Dendritic cell treated with granulocyte-macrophage colony-stimulating factor and Interleukin-4, amounts not matched to agents 40 ng/mL and 50 ng/mL, for 4 days (primary cell): Measurements from ENCODE around the gene BEGAIN.

Experiments used
- H3K27ac Mint-ChIP-seq: one replicate; pipeline ENCODE4 v1.8.0; 2022; ENCODE audit warnings: mild to moderate bottlenecking, mixed read lengths
- H3K27me3 Mint-ChIP-seq: one replicate; pipeline ENCODE4 v1.8.0; 2022; ENCODE audit warnings: mild to moderate bottlenecking, mixed read lengths
- H3K36me3 Mint-ChIP-seq: one replicate; pipeline ENCODE4 v1.8.0; 2022; ENCODE audit warnings: low read depth, mixed read lengths
- H3K4me1 Mint-ChIP-seq: one replicate; pipeline ENCODE4 v1.8.0; 2022; ENCODE audit warnings: low read depth, mixed read lengths
- H3K4me3 Mint-ChIP-seq: one replicate; pipeline ENCODE4 v1.8.0; 2022; ENCODE audit warnings: mild to moderate bottlenecking, moderate library complexity, mixed read lengths
- H3K9me3 Mint-ChIP-seq: one replicate; pipeline ENCODE4 v1.8.0; 2022; ENCODE audit warnings: mixed read lengths
- intact Hi-C: fragments of 100-400 bp; cut with micrococcal nuclease; formaldehyde crosslinking; loops from one replicate; pipeline ENCODE4 v1.15.0; 2022

The BEGAIN gene

GRCh38 chr14:100536721-100537445, 50.3 kb downstream of the BEGAIN start:
- H3K27me3 Mint-ChIP-seq, result peaks cover 32% of the 10 kb centered on the region
- no peak overlapping the region for H3K27ac Mint-ChIP-seq
- no peaks in the 10 kb centered on the region for H3K9me3 Mint-ChIP-seq
- peaks cover 33% of the 10 kb centered on the region for H3K4me1 Mint-ChIP-seq
- intact Hi-C loops, result no loop called here
- no peaks in the 10 kb centered on the region for H3K36me3 Mint-ChIP-seq
- H3K4me3 Mint-ChIP-seq, result no peak overlapping the region

- no peak overlapping the region for H3K4me3 Mint-ChIP-seq
- H3K9me3 Mint-ChIP-seq, result no peaks in the 10 kb centered on the region
- no peak overlapping the region for H3K27ac Mint-ChIP-seq
- no peaks in the 10 kb centered on the region for H3K36me3 Mint-ChIP-seq
- intact Hi-C loops, result no loop called here
- peaks cover 36% of the 10 kb centered on the region for H3K4me1 Mint-ChIP-seq
- peaks cover 30% of the 10 kb centered on the region for H3K27me3 Mint-ChIP-seq
Observed at GRCh38 chr14:100536121-100536510, 51.1 kb downstream of the BEGAIN start.

DNA sequence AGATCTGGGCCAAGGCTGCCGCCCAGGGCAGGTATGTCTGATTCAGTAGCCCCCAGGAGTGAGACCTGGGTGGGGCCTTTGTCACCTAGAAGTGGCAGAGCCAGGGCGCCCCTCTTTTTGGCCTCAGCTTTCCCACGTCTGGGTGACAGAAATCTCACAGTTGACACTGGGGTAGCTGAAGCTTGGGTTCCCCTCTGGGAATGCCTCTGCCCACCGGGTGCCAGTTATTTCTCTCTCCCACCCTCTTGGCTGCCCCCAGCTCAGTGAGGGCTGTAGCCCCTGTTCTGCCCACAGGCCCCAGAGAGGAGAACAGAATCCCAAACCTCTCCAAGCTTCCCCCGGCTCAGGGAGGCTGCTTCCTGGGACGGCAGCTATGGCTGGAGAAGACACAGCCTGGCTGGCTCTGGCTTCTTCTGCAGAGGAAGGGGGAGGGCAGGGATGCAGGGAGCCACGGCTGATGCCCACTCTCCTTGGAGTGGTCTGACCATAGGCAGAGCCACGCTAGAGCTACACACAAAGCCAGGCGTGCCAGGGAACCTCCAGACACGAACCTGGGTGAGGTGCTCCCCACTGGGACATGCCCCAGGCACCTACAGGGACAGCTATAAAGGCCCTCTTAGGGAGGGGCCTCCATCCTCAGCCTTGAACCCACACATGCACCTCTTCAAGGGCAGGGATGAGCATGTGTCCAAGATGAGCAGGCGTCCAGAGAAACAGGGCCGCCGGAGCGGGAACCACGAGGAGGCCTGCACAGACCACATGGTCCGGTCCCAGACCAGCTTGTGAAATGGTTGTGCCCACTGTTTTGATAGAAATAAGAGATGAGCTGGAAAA, 51.7 kb downstream of the BEGAIN start:
- intact Hi-C loops, result no loop called here
- H3K4me3 Mint-ChIP-seq, result no peak overlapping the region
- H3K9me3 Mint-ChIP-seq, result no peaks in the 10 kb centered on the region
- H3K4me1 Mint-ChIP-seq, result peaks cover 36% of the 10 kb centered on the region
- no peaks in the 10 kb centered on the region for H3K36me3 Mint-ChIP-seq
- H3K27me3 Mint-ChIP-seq, result peaks cover 33% of the 10 kb centered on the region
- no peak overlapping the region for H3K27ac Mint-ChIP-seq

- intact Hi-C loops, result no loop called here
- H3K27ac Mint-ChIP-seq, result peak overlapping the region; percentile 12
- H3K4me3 Mint-ChIP-seq, result no peak overlapping the region
- H3K9me3 Mint-ChIP-seq, result no peaks in the 10 kb centered on the region
- peaks cover 4% of the 10 kb centered on the region for H3K36me3 Mint-ChIP-seq
- H3K27me3 Mint-ChIP-seq, result peaks cover 33% of the 10 kb centered on the region
- H3K4me1 Mint-ChIP-seq, result peaks cover 36% of the 10 kb centered on the region
Observed at GRCh38 chr14:100534528-100535286, 52.5 kb downstream of the BEGAIN start.

DNA sequence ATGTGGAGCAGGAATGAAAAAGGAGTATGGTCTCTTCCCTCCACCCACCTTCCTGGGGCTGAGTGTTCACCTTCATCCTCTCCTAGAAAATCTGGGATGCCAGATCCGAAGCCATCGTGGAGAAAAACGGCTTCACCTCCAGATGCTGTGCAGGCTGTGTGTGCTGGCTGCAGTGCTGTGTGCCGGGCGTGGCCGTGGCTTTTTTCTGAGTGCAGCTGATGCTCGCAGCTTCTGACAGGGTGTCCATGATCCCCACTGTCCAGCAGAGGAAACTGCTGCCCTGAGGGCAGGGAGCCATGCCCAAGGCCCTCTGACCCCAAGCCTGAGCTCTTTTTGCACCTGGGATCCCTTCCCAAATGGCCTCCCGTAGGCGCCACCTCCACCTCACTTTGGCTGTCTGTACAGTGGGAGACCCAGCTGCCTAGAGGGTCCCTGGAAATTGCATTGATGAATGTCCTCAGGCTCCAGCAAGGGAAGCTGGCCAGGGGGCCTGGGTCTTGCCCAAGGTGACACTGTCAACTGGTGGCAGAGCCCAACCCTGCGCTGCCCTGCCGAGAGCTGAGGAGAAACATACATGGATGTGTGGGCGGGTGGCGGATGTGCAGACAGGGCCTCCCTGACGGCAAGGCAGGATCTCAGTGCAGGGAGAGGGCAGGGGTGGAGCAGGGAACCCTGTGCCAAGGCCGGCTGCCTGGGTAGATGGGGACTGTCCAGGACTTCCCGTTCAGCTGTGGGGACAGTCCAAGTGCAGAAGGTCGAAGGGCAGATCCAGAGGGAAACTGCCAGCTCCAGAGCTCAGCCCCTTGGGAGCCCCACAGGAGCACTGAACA, 53.3 kb downstream of the BEGAIN start:
- Mint-ChIP-seq H3K27ac (peak overlapping the region; percentile 12), H3K4me3 (no peak overlapping the region), H3K36me3 (peaks cover 4% of the 10 kb centered on the region), H3K4me1 (peaks cover 36% of the 10 kb centered on the region), H3K27me3 (peaks cover 33% of the 10 kb centered on the region), H3K9me3 (no peaks in the 10 kb centered on the region)
- intact Hi-C loops, result no loop called here

- no peak overlapping the region for H3K27ac Mint-ChIP-seq
- peaks cover 33% of the 10 kb centered on the region for H3K27me3 Mint-ChIP-seq
- peaks cover 4% of the 10 kb centered on the region for H3K36me3 Mint-ChIP-seq
- H3K9me3 Mint-ChIP-seq, result no peaks in the 10 kb centered on the region
- no peak overlapping the region for H3K4me3 Mint-ChIP-seq
- H3K4me1 Mint-ChIP-seq, result peaks cover 36% of the 10 kb centered on the region
- intact Hi-C loops, result no loop called here
Observed at GRCh38 chr14:100532906-100533655, 54.1 kb downstream of the BEGAIN start.

GRCh38 chr14:100532154-100532861, 54.9 kb downstream of the BEGAIN start:
- Mint-ChIP-seq H3K9me3 (no peaks in the 10 kb centered on the region), H3K27me3 (peaks cover 31% of the 10 kb centered on the region), H3K4me1 (peaks cover 36% of the 10 kb centered on the region), H3K36me3 (peaks cover 4% of the 10 kb centered on the region), H3K4me3 (no peak overlapping the region), H3K27ac (no peak overlapping the region)
- intact Hi-C loops, result no loop called here

DNA sequence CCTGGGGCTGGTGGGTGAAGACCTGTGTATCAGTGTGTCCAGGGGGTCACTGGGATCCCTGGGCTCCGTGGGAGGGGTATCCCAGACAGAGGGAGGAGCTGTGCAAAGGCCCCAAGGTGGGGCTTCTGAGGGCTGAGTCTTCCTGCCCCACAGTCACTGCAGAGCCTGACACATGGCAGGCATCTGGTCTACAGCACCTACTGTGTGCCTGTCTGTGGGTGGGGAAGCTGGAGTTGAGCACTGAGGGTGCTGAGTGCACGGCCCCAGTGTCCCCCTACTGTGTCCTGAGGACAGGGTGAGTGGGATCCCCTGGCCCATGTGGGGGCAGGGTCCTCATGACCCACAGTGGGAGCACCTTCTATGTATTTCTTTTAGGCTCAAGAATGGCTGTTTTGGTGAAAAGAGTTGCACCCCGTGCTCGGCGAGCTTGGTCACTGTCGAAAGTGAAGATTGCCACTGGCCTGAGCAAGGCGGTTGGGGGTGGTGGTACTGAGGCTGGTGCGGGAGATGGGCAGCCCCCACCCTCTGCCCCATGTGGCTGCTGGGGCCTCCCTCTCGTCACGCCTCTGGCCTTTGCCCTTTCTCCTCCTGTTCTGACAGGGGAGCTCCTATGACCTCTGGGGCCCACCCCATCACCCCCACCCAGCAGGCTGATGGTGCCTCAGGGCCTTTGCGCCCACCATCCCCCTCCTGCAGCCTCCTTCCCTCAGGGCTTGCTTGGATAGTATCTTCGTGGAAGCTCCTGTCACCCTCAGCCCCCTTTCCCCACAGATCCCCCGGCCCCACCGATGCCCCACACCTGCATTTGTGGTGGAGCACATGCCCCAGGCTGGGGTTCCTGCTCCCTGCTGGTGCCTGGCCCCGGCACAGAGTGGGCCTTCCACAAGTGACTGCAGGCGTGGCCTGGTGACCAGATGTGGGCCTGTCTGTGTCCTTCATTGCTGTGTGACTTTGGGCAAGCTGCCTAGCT, 55.8 kb downstream of the BEGAIN start:
- Mint-ChIP-seq H3K36me3 (peaks cover 4% of the 10 kb centered on the region), H3K9me3 (no peaks in the 10 kb centered on the region), H3K27ac (no peak overlapping the region), H3K27me3 (peaks cover 31% of the 10 kb centered on the region), H3K4me3 (no peak overlapping the region), H3K4me1 (peaks cover 36% of the 10 kb centered on the region)
- intact Hi-C loops, result no loop called here

- H3K4me3 Mint-ChIP-seq, result no peak overlapping the region
- peaks cover 23% of the 10 kb centered on the region for H3K27me3 Mint-ChIP-seq
- H3K36me3 Mint-ChIP-seq, result peaks cover 4% of the 10 kb centered on the region
- H3K9me3 Mint-ChIP-seq, result no peaks in the 10 kb centered on the region
- no peak overlapping the region for H3K27ac Mint-ChIP-seq
- intact Hi-C loops, result no loop called here
- H3K4me1 Mint-ChIP-seq, result peaks cover 36% of the 10 kb centered on the region
Observed at GRCh38 chr14:100530270-100531072, 56.7 kb downstream of the BEGAIN start.

- Mint-ChIP-seq H3K27me3 (peaks cover 17% of the 10 kb centered on the region), H3K4me1 (peaks cover 30% of the 10 kb centered on the region), H3K4me3 (no peak overlapping the region), H3K9me3 (no peaks in the 10 kb centered on the region), H3K27ac (no peak overlapping the region), H3K36me3 (peaks cover 4% of the 10 kb centered on the region)
- intact Hi-C loops, result no loop called here
Observed at GRCh38 chr14:100529561-100530031, 57.6 kb downstream of the BEGAIN start.

DNA sequence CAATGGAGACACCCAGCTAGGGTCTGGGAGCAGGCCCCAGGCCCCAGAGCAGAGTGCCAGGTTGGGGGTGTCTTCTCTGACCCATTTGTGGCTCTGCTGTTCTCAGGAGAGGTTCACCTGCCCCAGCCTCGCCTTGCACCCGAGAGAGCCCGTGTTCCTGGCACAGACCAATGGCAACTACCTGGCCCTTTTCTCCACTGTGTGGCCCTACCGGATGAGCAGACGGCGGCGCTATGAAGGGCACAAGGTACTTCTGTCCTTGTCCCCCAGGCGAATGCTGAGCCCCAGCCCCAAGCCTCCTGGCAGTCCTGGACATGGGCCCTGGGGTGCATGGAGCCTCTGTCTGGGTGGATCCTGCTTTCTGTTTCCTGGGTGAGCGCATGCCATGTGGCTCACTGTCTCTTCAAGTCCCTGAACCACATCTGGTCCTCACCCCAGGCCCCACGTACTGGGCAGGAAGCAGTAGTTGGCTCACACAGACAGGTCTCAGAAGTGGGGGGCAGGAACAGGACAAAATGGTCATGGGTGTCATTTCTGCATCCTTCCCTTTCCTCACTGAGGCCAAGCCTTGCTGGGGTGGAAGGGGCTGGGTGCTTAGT, 58.2 kb downstream of the BEGAIN start:
- Mint-ChIP-seq H3K27me3 (peaks cover 12% of the 10 kb centered on the region), H3K4me1 (peaks cover 25% of the 10 kb centered on the region), H3K27ac (no peak overlapping the region), H3K36me3 (peaks cover 4% of the 10 kb centered on the region), H3K4me3 (no peak overlapping the region), H3K9me3 (no peaks in the 10 kb centered on the region)
- intact Hi-C loops, result no loop called here
